GM13977 (cell line): ENCODE results near the gene NUDT19.
"Not testable (repeated sequence)": the region's sequence is repeated elsewhere in the genome, so short reads cannot be mapped to it uniquely, and the experiment has no call there.

Source experiments
- DNase-seq: peaks from one replicate; pipeline ENCODE4 v3.0.0; 2012; ENCODE audit warnings: low spot score
- CTCF ChIP-seq: IDR thresholded peaks from 2 replicates; pipeline ENCODE4 v1.5.1; 2012; ENCODE audit warnings: mild to moderate bottlenecking, control low read depth; ENCODE audit not compliant: insufficient read depth; ENCODE audit errors: extremely low read depth, missing control alignments
- in situ Hi-C: fragments of 300-500 bp; cut with MboI; formaldehyde crosslinking; loops from one replicate; pipeline ENCODE4 v1.12.0; 2022; ENCODE audit warnings: low sequenced_read_pairs, low pct_unique_long_range_greater_than_20kb, mixed read lengths, inconsistent platforms; ENCODE audit not compliant: unreplicated experiment

NUDT19 gene

DNA sequence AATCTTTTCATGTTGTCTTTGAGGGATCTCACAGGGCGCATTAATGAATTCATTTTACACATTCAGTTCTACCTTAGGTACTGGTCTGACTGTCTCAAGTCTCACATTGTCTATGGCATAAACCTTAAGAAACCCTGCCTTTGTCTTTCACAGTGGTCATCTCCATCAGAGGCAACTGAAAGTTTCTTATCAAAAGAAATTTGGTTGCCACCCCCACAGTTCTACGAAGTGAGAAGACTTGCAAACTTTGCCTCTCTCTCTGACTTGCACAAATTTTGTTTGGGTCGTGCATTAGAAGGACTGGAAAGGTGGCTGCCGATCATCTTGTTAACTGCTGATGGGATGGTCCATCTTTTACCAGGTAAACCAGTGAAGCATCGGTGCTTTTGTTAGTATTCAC is 17.4 kb downstream of the NUDT19 start:
- DNase-seq: no peak
- in situ Hi-C loops: no loop called here
- no peak for TF ChIP-seq CTCF

DNA sequence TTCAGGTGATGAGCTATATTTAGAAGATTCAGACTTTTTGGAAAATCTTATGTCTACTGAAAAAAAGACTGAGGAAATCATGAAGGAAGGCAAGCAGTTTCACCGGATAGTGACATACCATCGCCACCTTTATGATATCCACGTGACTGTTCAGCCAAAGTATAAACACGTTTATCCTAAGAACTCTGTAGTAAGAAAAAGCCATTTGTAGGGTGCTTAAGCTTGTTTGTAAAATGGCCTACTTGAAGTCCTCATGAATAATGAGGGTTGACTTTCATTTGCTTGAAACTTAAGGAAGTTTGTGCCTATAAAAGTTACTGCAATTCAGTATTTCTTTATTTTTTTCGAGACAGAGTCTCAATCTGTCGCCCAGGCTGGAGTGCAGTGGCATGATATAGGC is 20.1 kb downstream of the NUDT19 start:
- no peak for TF ChIP-seq CTCF
- in situ Hi-C loops: no loop called here
- DNase-seq: no peak

DNA sequence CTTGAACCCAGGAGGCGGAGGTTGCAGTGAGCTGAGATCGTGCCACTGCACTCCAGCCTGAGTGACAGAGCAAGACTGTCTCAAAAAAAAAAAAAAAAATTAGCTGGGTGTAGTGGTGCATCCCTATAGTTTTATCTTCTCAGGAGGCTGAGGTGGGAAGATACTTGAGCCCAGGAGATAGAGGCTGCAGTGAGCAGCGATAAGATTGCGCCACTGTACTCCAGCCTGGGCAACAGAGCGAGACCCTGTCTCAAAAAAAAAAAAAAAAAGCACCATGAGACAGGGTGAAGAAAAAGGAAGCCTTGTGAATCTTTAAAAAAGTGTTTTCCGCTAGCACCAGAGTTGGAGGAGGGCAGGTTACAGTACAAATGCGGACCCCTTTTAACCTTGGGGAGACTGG is 24.6 kb downstream of the NUDT19 start:
- DNase-seq, in situ Hi-C loops: not testable (repeated sequence)

DNA sequence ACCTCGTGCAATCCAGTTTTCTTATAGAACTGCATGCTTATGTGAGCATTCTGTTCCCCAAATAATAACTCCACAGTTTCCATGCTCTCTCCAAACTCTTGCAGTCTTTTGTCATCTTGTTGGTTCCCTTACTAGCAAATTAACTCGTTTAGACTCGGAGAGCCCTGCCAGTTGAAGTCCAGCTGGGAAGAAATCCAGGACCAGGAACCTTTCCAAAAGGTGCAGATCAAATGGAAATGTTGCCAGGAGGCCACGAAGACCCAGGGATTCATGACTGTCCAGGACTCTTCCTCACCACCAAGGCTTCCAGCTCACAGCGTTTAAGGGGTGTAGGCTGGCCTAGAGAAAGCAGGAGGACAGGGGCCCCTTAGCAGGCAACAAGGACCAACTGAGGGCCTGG is 25.9 kb downstream of the NUDT19 start:
- no peak for TF ChIP-seq CTCF
- DNase-seq: no peak
- in situ Hi-C loops: no loop called here

DNA sequence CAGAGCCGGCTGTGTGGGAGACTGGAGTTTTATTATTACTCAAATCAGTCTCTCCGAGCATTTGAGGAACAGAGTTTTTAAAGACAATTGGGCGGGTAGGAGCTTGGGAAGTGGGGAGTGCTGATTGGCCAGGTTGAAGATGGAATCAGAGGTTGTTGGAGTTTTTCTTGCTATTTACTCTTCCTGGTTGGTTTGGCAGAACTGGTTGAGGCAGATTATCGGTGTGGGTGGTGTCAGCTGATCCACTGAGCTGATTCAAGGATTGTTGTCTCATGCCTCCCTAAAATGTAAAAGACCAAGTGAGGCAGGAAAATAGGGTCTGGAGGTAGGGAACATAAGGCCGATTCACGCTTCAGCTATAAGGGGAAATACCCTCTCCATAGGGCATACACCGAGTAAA is 26.7 kb downstream of the NUDT19 start:
- no peak for TF ChIP-seq CTCF
- in situ Hi-C loops: no loop called here
- DNase-seq: no peak

DNA sequence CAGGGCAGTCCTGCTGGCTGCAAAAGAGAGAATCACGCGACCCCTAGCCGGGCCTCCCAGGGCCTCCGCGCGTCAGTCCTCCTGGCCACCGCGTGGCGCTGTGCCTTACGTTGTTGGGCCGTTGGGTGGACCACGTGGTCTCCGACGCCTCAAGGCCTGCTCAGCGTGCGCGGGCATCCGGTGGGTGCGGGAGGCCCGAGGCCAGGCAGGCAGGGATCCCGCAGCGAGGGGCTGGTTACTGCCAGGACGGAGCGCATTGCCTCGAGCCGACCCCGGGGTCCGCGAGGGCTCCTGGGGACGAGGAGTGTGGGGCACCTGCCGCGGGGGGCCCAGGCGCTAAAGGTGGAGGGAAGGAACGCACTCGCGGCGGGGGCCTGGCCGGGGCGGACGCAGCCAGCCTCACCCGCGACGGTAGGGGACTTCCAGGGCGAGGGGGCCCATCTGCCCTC is 28.0 kb downstream of the NUDT19 start, which contains the start of gene TDRD12:
TSS of gene TDRD12 (plus strand) at position 157 of the 449 bp plus-strand sequence. CDS start 306 bp downstream, outside the sequence.
- in situ Hi-C loops: no loop called here
- no peak for DNase-seq
- peak; percentile 28 for TF ChIP-seq CTCF

- no peak for TF ChIP-seq CTCF
- in situ Hi-C loops: no loop called here
- DNase-seq: peak; percentile 44
Measured at GRCh38 chr19:32720216-32720935, 28.8 kb downstream of the NUDT19 start.
